ENCODE measurements around the gene PLA2G6. TPM values are rescaled to one million over a fixed set of nuclear protein-coding genes. Genes with fewer than 3 reads are reported as not detected.
A peak's percentile ranks its signal among the peaks of the same experiment; 100 is the strongest.

Gene PLA2G6
- total and polyA plus RNA-seq, 2 of the 4 experiments (the other 2 are of a cell fraction), result 6.1 to 10.3 TPM

DNA sequence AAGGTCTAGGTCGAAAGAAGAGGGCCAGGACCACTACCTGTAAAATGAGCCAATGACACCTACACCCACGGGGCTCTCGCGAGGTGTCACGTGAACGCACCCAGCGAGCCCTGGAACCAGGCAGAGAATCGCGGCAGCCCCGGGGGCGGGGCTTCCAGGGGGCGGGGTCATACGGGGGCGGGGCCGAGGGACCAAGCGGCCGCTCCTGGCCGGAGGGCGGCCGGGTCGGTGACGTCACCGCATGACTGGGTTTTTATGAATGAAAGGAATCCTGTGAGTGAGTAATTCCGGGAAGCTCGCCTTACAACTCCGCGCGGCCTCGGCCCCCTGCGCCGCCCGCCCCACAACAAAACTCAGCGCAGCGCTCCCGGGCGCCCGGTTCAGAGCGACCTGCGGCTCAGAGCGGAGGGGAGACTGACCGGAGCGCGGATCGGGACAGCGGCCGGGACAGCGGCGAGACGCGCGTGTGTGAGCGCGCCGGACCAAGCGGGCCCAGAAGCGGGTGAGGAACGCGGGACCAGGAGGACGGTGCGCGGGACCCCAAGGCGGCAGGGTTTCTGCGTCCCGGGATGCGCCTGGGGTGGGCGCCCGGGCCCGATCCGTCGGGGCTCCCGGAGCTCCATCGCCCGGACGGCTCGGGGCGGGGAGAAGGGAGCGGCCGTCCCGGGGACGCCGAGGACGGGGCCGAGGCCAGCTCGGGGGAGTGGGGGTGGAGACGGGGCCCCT lies 20.2 kb upstream of the PLA2G6 start, which contains the start of gene MAFF:
Gene MAFF (plus strand): TSS at position 284 of the 726 bp plus-strand sequence. CDS start 11,860 bp downstream, outside the sequence.
- in situ Hi-C loops (cut with MboI; ENCODE audit: low sequenced_read_pairs) (no loop called here), dilution Hi-C loops (cut with HindIII; ENCODE audit: low sequenced_read_pairs, unreplicated experiment) (no loop called here), intact Hi-C loops (cut with micrococcal nuclease) (loop anchor here (2.0 kb wide), 1 partner anchor 21 kb away; the partner anchor contains the start of gene PLA2G6)
- no peaks in the 10 kb centered on the region for H3K27me3 ChIP-seq (ENCODE audit: control insufficient read depth, insufficient read depth, low read length)
- H3K4ac ChIP-seq (ENCODE audit: low read depth, low read length), result peak within 1 kb of the TSS; percentile 87
- peaks cover 3 to 48% of the 10 kb centered on the region in 2 experiments; a peak in 3 of 4 replicates for H3K79me1 ChIP-seq (ENCODE audit: low read depth in 1 of 2, low read length in 2 of 2)
- ATAC-seq (ENCODE audit: low read depth) (peak; percentile 82), DNase-seq (peak; percentile 98)
- H3K56ac ChIP-seq (ENCODE audit: extremely low read depth, insufficient read depth, low read length), result peak within 1 kb of the TSS; percentile 69
- peak within 1 kb of the TSS; percentile 91 for H4K91ac ChIP-seq (ENCODE audit: insufficient read depth, low read depth, low read length)
- H2BK15ac ChIP-seq (ENCODE audit: low read depth, low read length), result peak within 1 kb of the TSS; percentile 98; the same call in 2 of the 3 replicates
- CTCF ChIA-PET, result interaction anchor here (0.7 to 1.0 kb wide), 2 partner anchors 26 to 87 kb away, joined by 3 read pairs; no protein-coding TSS in a partner anchor
- peak within 1 kb of the TSS; percentile 92 for H2AK5ac ChIP-seq (ENCODE audit: low read depth, low read length)
- peak within 1 kb of the TSS; percentile 81 for H4K5ac ChIP-seq (ENCODE audit: low read depth, low read length)
- no peaks in the 10 kb centered on the region for H3K36me3 ChIP-seq (ENCODE audit: control insufficient read depth, insufficient read depth, low read length)
- peak within 1 kb of the TSS; percentile 93 for H3K23ac ChIP-seq (ENCODE audit: low read depth, low read length)
- BruUV-seq (replicated peaks), result no TSS peak
- peaks cover 45% of the 10 kb centered on the region for H4K20me1 ChIP-seq (ENCODE audit: insufficient read depth, low read length)
- peak within 1 kb of the TSS; percentile 69 for H3K18ac ChIP-seq (ENCODE audit: low read depth, low read length)
- peak within 1 kb of the TSS; percentile 99 for H3K4me2 ChIP-seq (ENCODE audit: low read depth, low read length)
- peak within 1 kb of the TSS; percentile 96 for H3K27ac ChIP-seq (ENCODE audit: insufficient read depth, low read length)
- H3K4me3 ChIP-seq (ENCODE audit: insufficient read depth, low read depth, low read length), result peak within 1 kb of the TSS; percentile 67
- peak within 1 kb of the TSS; percentile 77 for H3K14ac ChIP-seq (replicated peaks; ENCODE audit: low read depth, low read length)
- peak within 1 kb of the TSS; percentile 98 for H2AK9ac ChIP-seq (replicated peaks; ENCODE audit: low read depth, low read length, poor library complexity)
- POLR2A ChIA-PET (ENCODE audit: unreplicated experiment), result interaction anchor here (0.7 kb wide), 1 partner anchor 81 kb away, joined by 5 read pairs; no protein-coding TSS in a partner anchor
- H3K9me3 ChIP-seq (ENCODE audit: control insufficient read depth, insufficient read depth, low read length), result no peaks in the 10 kb centered on the region
- H2AFZ ChIP-seq (replicated peaks; ENCODE audit: low read length, poor library complexity), result peak within 1 kb of the TSS; percentile 92
- H4K8ac ChIP-seq (ENCODE audit: low read depth in 2 of 2, low read length in 2 of 2), result peak within 1 kb of the TSS; percentile 90 to 91
- H2BK120ac ChIP-seq (ENCODE audit: low read depth, low read length), result peak within 1 kb of the TSS; percentile 76
- peak within 1 kb of the TSS; percentile 96 for H2BK5ac ChIP-seq (ENCODE audit: low read depth, low read length, poor library complexity, severe bottlenecking)
- H3K4me1 ChIP-seq (ENCODE audit: control insufficient read depth, insufficient read depth, low read length), result peaks cover 24% of the 10 kb centered on the region
- H3K9ac ChIP-seq (ENCODE audit: low read depth, low read length), result peak within 1 kb of the TSS; percentile 95
- peak within 1 kb of the TSS; percentile 58 for H2BK20ac ChIP-seq (ENCODE audit: low read depth, low read length)
- peaks cover 21% of the 10 kb centered on the region for H3K9me1 ChIP-seq (ENCODE audit: insufficient read depth, low read length)
- WGBS, 2 experiments (ENCODE audit: extremely low coverage in 2 of 2, insufficient read length in 1 of 2), result 0% methylated on average over 30 of the region's 85 CpGs; no CpG with 5 or more reads in 1 of the 2 experiments
- TF ChIP-seq MXI1 (IDR thresholded peaks at IDR 0.05; ENCODE audit: borderline replicate concordance, low read depth, low read length) (0 out of 2 replicates have a peak, but pooled peaks have one; percentile 30), POLR2A (IDR thresholded peaks at IDR 0.05; ENCODE audit: low read depth, low read length) (peak; percentile 99), CHD1 (IDR thresholded peaks at IDR 0.05; ENCODE audit: low read depth, low read length) (0 out of 2 replicates have a peak, but pooled peaks have one; percentile 21), RFX5 (IDR thresholded peaks at IDR 0.05; ENCODE audit: low read depth, low read length) (no peak), CEBPB (IDR thresholded peaks at IDR 0.05; ENCODE audit: low read depth, low read length) (no peak), SMC3 (IDR thresholded peaks at IDR 0.05; ENCODE audit: low read depth, low read length) (peak; percentile 26; the same call in 1 of the 2 replicates), RAD21 (IDR thresholded peaks at IDR 0.05; ENCODE audit: low read length) (peak; percentile 18), FOS (IDR thresholded peaks at IDR 0.05; ENCODE audit: low read depth, low read length) (peak; percentile 88), ELK1 (IDR thresholded peaks at IDR 0.05; ENCODE audit: borderline replicate concordance, low read depth, low read length) (no peak), BHLHE40 (IDR thresholded peaks at IDR 0.05; ENCODE audit: low read depth, low read length) (peak; percentile 72), USF2 (IDR thresholded peaks at IDR 0.05; ENCODE audit: low read depth, low read length) (peak; percentile 85), NFE2L2 (IDR thresholded peaks at IDR 0.05; ENCODE audit: low read depth, low read length) (peak; percentile 12; the same call in 1 of the 2 replicates), RCOR1 (IDR thresholded peaks at IDR 0.05; ENCODE audit: insufficient replicate concordance, low read length) (no peak)
- TF ChIP-seq, protein P1, sequence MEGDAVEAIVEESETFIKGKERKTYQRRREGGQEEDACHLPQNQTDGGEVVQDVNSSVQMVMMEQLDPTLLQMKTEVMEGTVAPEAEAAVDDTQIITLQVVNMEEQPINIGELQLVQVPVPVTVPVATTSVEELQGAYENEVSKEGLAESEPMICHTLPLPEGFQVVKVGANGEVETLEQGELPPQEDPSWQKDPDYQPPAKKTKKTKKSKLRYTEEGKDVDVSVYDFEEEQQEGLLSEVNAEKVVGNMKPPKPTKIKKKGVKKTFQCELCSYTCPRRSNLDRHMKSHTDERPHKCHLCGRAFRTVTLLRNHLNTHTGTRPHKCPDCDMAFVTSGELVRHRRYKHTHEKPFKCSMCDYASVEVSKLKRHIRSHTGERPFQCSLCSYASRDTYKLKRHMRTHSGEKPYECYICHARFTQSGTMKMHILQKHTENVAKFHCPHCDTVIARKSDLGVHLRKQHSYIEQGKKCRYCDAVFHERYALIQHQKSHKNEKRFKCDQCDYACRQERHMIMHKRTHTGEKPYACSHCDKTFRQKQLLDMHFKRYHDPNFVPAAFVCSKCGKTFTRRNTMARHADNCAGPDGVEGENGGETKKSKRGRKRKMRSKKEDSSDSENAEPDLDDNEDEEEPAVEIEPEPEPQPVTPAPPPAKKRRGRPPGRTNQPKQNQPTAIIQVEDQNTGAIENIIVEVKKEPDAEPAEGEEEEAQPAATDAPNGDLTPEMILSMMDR (conservative IDR thresholded peaks at IDR 0.05; ENCODE audit: low read depth, low read length), result no peak

Measured in IMR-90 (cell line).